ENCODE data around the gene CACFD1. TPM values are rescaled to one million over a fixed set of nuclear protein-coding genes. Genes with fewer than 3 reads are reported as not detected.

The CACFD1 gene
- total and polyA plus RNA-seq, 2 donors (not counting 1 experiment from before 2014, with no cell fraction given): 27.4 to 31.1 TPM

- ATAC-seq (ENCODE audit: low read depth) (no peak), DNase-seq (no peak)
- 94% methylated on average over 20 of the region's 28 CpGs for WGBS (ENCODE audit: insufficient coverage)
- CTCF ChIA-PET: no interaction called here
- Mint-ChIP-seq H3K4me1 (no peaks in the 10 kb centered on the region), H3K27ac (no peak overlapping the region), H3K4me3 (no peak overlapping the region), H3K27me3 (peaks cover 12% of the 10 kb centered on the region), H3K9me3 (ENCODE audit: insufficient read depth) (no peaks in the 10 kb centered on the region)
- H3K27me3 ChIP-seq (replicated peaks in 1 of 4; ENCODE audit: control extremely low read depth in 1 of 4, control insufficient read depth in 3 of 4, insufficient read depth in 4 of 4, low read length in 3 of 4): peaks cover 0 to 11% (median 0%) of the 10 kb centered on the region in 4 experiments
- POLR2A ChIA-PET: no interaction called here
- H3K4me1 ChIP-seq (ENCODE audit: control insufficient read depth in 2 of 2, insufficient read depth in 2 of 2, low read length in 2 of 2): peaks cover 0 to 4% of the 10 kb centered on the region in 2 donors
- intact Hi-C loops (cut with micrococcal nuclease): no loop called here
- TF ChIP-seq, protein P1, sequence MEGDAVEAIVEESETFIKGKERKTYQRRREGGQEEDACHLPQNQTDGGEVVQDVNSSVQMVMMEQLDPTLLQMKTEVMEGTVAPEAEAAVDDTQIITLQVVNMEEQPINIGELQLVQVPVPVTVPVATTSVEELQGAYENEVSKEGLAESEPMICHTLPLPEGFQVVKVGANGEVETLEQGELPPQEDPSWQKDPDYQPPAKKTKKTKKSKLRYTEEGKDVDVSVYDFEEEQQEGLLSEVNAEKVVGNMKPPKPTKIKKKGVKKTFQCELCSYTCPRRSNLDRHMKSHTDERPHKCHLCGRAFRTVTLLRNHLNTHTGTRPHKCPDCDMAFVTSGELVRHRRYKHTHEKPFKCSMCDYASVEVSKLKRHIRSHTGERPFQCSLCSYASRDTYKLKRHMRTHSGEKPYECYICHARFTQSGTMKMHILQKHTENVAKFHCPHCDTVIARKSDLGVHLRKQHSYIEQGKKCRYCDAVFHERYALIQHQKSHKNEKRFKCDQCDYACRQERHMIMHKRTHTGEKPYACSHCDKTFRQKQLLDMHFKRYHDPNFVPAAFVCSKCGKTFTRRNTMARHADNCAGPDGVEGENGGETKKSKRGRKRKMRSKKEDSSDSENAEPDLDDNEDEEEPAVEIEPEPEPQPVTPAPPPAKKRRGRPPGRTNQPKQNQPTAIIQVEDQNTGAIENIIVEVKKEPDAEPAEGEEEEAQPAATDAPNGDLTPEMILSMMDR (IDR thresholded peaks at IDR 0.05): no peak
- no peak for TF ChIP-seq EZH2 (IDR thresholded peaks at IDR 0.05; ENCODE audit: borderline replicate concordance, insufficient read depth, low read depth, low read length, poor library complexity, severe bottlenecking)
- H2AFZ ChIP-seq (ENCODE audit: insufficient read depth, low read depth, low read length, poor library complexity, severe bottlenecking): no peak overlapping the region
- no peak overlapping the region for H3K27ac ChIP-seq (ENCODE audit: low read length in 2 of 2)
- H3K4me2 ChIP-seq (replicated peaks; ENCODE audit: low read depth, low read length, poor library complexity, severe bottlenecking): no peak overlapping the region
- no peaks in the 10 kb centered on the region for H4K20me1 ChIP-seq (ENCODE audit: control insufficient read depth, insufficient read depth, low read length, poor library complexity, severe bottlenecking)
- H3K79me2 ChIP-seq (ENCODE audit: control insufficient read depth, insufficient read depth, low read length): no peaks in the 10 kb centered on the region
- no peaks in the 10 kb centered on the region for H3K36me3 ChIP-seq (replicated peaks in 1 of 2; ENCODE audit: control extremely low read depth in 1 of 2, control insufficient read depth in 1 of 2, extremely low read depth in 1 of 2, insufficient read depth in 2 of 2, low read length in 1 of 2)
- H3K9me3 ChIP-seq (ENCODE audit: control extremely low read depth in 1 of 3, control insufficient read depth in 2 of 3, insufficient read depth in 1 of 3, low read length in 2 of 3): peaks cover 0 to 5% (median 0%) of the 10 kb centered on the region in 3 donors
- no peak overlapping the region for H3K9ac ChIP-seq (ENCODE audit: low read length)
- no peak overlapping the region for H3K4me3 ChIP-seq (ENCODE audit: control extremely low read depth in 1 of 5, extremely low read depth in 1 of 5, insufficient read depth in 1 of 5, low read depth in 2 of 5, low read length in 4 of 5)
Measured at GRCh38 chr9:133513214-133514100, 53.7 kb downstream of the CACFD1 start.
